ENCODE measurements around the gene PRKACG.

PRKACG gene

GRCh38 chr9:69009708-69010107 is 4.2 kb downstream of the PRKACG start:
- Histone ChIP-seq H3K4me1 (peaks cover 42% of the 10 kb centered on the region), H3K27ac (no peak overlapping the region), H3K9ac (no peak overlapping the region), H3K4me2 (no peak overlapping the region), H4K20me1 (no peaks in the 10 kb centered on the region), H3K27me3 (no peaks in the 10 kb centered on the region), H3K4me3 (no peak overlapping the region), H3K9me3 (peaks cover 9% of the 10 kb centered on the region; the same call in 1 of the 2 replicates), H3K36me3 (no peaks in the 10 kb centered on the region)
- TF ChIP-seq Cebpa-rat (IDR thresholded peaks at IDR 0.05) = no peak

- Histone ChIP-seq H4K20me1 (no peaks in the 10 kb centered on the region), H3K27ac (no peak overlapping the region), H3K4me1 (peaks cover 8% of the 10 kb centered on the region), H3K27me3 (no peaks in the 10 kb centered on the region), H3K4me2 (no peak overlapping the region), H3K9me3 (no peaks in the 10 kb centered on the region), H3K4me3 (no peak overlapping the region), H3K9ac (no peak overlapping the region), H3K36me3 (no peaks in the 10 kb centered on the region)
- TF ChIP-seq Cebpa-rat (IDR thresholded peaks at IDR 0.05) = no peak
Observed at GRCh38 chr9:69004836-69005235, 9.1 kb downstream of the PRKACG start.

GRCh38 chr9:69003051-69003450 is 10.9 kb downstream of the PRKACG start:
- H3K9ac ChIP-seq = no peak overlapping the region
- no peak overlapping the region for H3K4me3 ChIP-seq
- TF ChIP-seq Cebpa-rat (IDR thresholded peaks at IDR 0.05) = no peak
- no peaks in the 10 kb centered on the region for H4K20me1 ChIP-seq
- H3K9me3 ChIP-seq = no peaks in the 10 kb centered on the region
- H3K27me3 ChIP-seq = no peaks in the 10 kb centered on the region
- H3K4me1 ChIP-seq = peaks cover 16% of the 10 kb centered on the region
- no peak overlapping the region for H3K4me2 ChIP-seq
- no peak overlapping the region for H3K27ac ChIP-seq
- no peaks in the 10 kb centered on the region for H3K36me3 ChIP-seq

- Histone ChIP-seq H3K9me3 (no peaks in the 10 kb centered on the region), H4K20me1 (no peaks in the 10 kb centered on the region), H3K27ac (no peak overlapping the region), H3K4me2 (no peak overlapping the region), H3K4me3 (no peak overlapping the region), H3K4me1 (peaks cover 14% of the 10 kb centered on the region), H3K9ac (no peak overlapping the region), H3K27me3 (no peaks in the 10 kb centered on the region), H3K36me3 (no peaks in the 10 kb centered on the region)
- TF ChIP-seq Cebpa-rat (IDR thresholded peaks at IDR 0.05) = no peak
Observed at GRCh38 chr9:69001921-69002320, 12.0 kb downstream of the PRKACG start.

- H3K9me3 ChIP-seq = no peaks in the 10 kb centered on the region
- TF ChIP-seq Cebpa-rat (IDR thresholded peaks at IDR 0.05) = no peak
- H3K36me3 ChIP-seq = no peaks in the 10 kb centered on the region
- no peak overlapping the region for H3K27ac ChIP-seq
- H3K9ac ChIP-seq = no peak overlapping the region
- no peaks in the 10 kb centered on the region for H3K27me3 ChIP-seq
- H3K4me1 ChIP-seq = peaks cover 14% of the 10 kb centered on the region
- peak overlapping the region; percentile 65 for H3K4me2 ChIP-seq
- no peak overlapping the region for H3K4me3 ChIP-seq
- no peaks in the 10 kb centered on the region for H4K20me1 ChIP-seq
Observed at GRCh38 chr9:68999393-69000105, 14.4 kb downstream of the PRKACG start.

GRCh38 chr9:68998812-68999211 is 15.1 kb downstream of the PRKACG start:
- H3K9me3 ChIP-seq = no peaks in the 10 kb centered on the region
- H3K27me3 ChIP-seq = no peaks in the 10 kb centered on the region
- peak overlapping the region; percentile 65 for H3K4me2 ChIP-seq
- H3K4me1 ChIP-seq = peaks cover 14% of the 10 kb centered on the region
- H3K27ac ChIP-seq = peak overlapping the region; percentile 53; the same call in 1 of the 2 replicates
- no peaks in the 10 kb centered on the region for H4K20me1 ChIP-seq
- no peak for TF ChIP-seq Cebpa-rat (IDR thresholded peaks at IDR 0.05)
- H3K9ac ChIP-seq = no peak overlapping the region
- H3K4me3 ChIP-seq = no peak overlapping the region
- no peaks in the 10 kb centered on the region for H3K36me3 ChIP-seq

- Histone ChIP-seq H3K4me1 (peaks cover 14% of the 10 kb centered on the region), H3K27me3 (no peaks in the 10 kb centered on the region), H3K9me3 (no peaks in the 10 kb centered on the region), H4K20me1 (no peaks in the 10 kb centered on the region), H3K4me2 (peak overlapping the region; percentile 65), H3K36me3 (no peaks in the 10 kb centered on the region), H3K4me3 (no peak overlapping the region), H3K9ac (no peak overlapping the region), H3K27ac (peak overlapping the region; percentile 53; the same call in 1 of the 2 replicates)
- no peak for TF ChIP-seq Cebpa-rat (IDR thresholded peaks at IDR 0.05)
Observed at GRCh38 chr9:68998385-68998784, 15.5 kb downstream of the PRKACG start.

- Histone ChIP-seq H4K20me1 (no peaks in the 10 kb centered on the region), H3K36me3 (no peaks in the 10 kb centered on the region), H3K27ac (no peak overlapping the region), H3K4me3 (no peak overlapping the region), H3K27me3 (no peaks in the 10 kb centered on the region), H3K4me2 (no peak overlapping the region), H3K9ac (no peak overlapping the region), H3K4me1 (peaks cover 14% of the 10 kb centered on the region), H3K9me3 (no peaks in the 10 kb centered on the region)
- no peak for TF ChIP-seq Cebpa-rat (IDR thresholded peaks at IDR 0.05)
Observed at GRCh38 chr9:68997666-68998065, 16.2 kb downstream of the PRKACG start.

- Histone ChIP-seq H3K4me3 (no peak overlapping the region), H3K27ac (no peak overlapping the region), H3K9ac (no peak overlapping the region), H3K27me3 (no peaks in the 10 kb centered on the region), H3K36me3 (no peaks in the 10 kb centered on the region), H4K20me1 (no peaks in the 10 kb centered on the region), H3K4me1 (peaks cover 14% of the 10 kb centered on the region), H3K9me3 (no peaks in the 10 kb centered on the region), H3K4me2 (no peak overlapping the region)
- no peak for TF ChIP-seq Cebpa-rat (IDR thresholded peaks at IDR 0.05)
Observed at GRCh38 chr9:68996462-68996861, 17.5 kb downstream of the PRKACG start.

GRCh38 chr9:68995776-68996175 is 18.1 kb downstream of the PRKACG start:
- Histone ChIP-seq H3K4me1 (peaks cover 14% of the 10 kb centered on the region), H3K27me3 (no peaks in the 10 kb centered on the region), H3K4me2 (no peak overlapping the region), H3K36me3 (no peaks in the 10 kb centered on the region), H3K9ac (no peak overlapping the region), H3K27ac (no peak overlapping the region), H3K9me3 (no peaks in the 10 kb centered on the region), H3K4me3 (no peak overlapping the region), H4K20me1 (no peaks in the 10 kb centered on the region)
- TF ChIP-seq Cebpa-rat (IDR thresholded peaks at IDR 0.05) = no peak
